ENCODE measurements around the gene PLOD2. TPM values are rescaled to one million over a fixed set of nuclear protein-coding genes. Genes with fewer than 3 reads are reported as not detected.

PLOD2 gene
- total RNA-seq, 1 donor from 2014 or later: 28.0 TPM

GRCh38 chr3:146138902-146139301 is 22.1 kb downstream of the PLOD2 start:
- DNase-seq (ENCODE audit: low spot score): no peak
- Mint-ChIP-seq H3K36me3 (ENCODE audit: low read depth, unreplicated experiment) (no peaks in the 10 kb centered on the region), H3K9me3 (ENCODE audit: unreplicated experiment) (no peaks in the 10 kb centered on the region), H3K27me3 (ENCODE audit: unreplicated experiment) (no peaks in the 10 kb centered on the region), H3K4me1 (ENCODE audit: unreplicated experiment) (no peaks in the 10 kb centered on the region), H3K4me3 (ENCODE audit: unreplicated experiment) (no peak overlapping the region), H3K27ac (ENCODE audit: unreplicated experiment) (no peak overlapping the region)
- no peak for TF ChIP-seq CTCF (IDR thresholded peaks at IDR 0.05; ENCODE audit: unreplicated experiment)

GRCh38 chr3:146136647-146137046 is 24.3 kb downstream of the PLOD2 start:
- no peaks in the 10 kb centered on the region for H3K27me3 Mint-ChIP-seq (ENCODE audit: unreplicated experiment)
- no peak overlapping the region for H3K4me3 Mint-ChIP-seq (ENCODE audit: unreplicated experiment)
- no peaks in the 10 kb centered on the region for H3K36me3 Mint-ChIP-seq (ENCODE audit: low read depth, unreplicated experiment)
- no peaks in the 10 kb centered on the region for H3K9me3 Mint-ChIP-seq (ENCODE audit: unreplicated experiment)
- H3K27ac Mint-ChIP-seq (ENCODE audit: unreplicated experiment): no peak overlapping the region
- no peaks in the 10 kb centered on the region for H3K4me1 Mint-ChIP-seq (ENCODE audit: unreplicated experiment)
- DNase-seq (ENCODE audit: low spot score): no peak
- no peak for TF ChIP-seq CTCF (IDR thresholded peaks at IDR 0.05; ENCODE audit: unreplicated experiment)

GRCh38 chr3:146134348-146135117 is 26.5 kb downstream of the PLOD2 start:
- no peaks in the 10 kb centered on the region for H3K36me3 Mint-ChIP-seq (ENCODE audit: low read depth, unreplicated experiment)
- H3K9me3 Mint-ChIP-seq (ENCODE audit: unreplicated experiment): no peaks in the 10 kb centered on the region
- no peak overlapping the region for H3K4me3 Mint-ChIP-seq (ENCODE audit: unreplicated experiment)
- TF ChIP-seq CTCF (IDR thresholded peaks at IDR 0.05; ENCODE audit: unreplicated experiment): no peak
- no peaks in the 10 kb centered on the region for H3K4me1 Mint-ChIP-seq (ENCODE audit: unreplicated experiment)
- no peak overlapping the region for H3K27ac Mint-ChIP-seq (ENCODE audit: unreplicated experiment)
- H3K27me3 Mint-ChIP-seq (ENCODE audit: unreplicated experiment): no peaks in the 10 kb centered on the region
- no peak for DNase-seq (ENCODE audit: low spot score)

- Mint-ChIP-seq H3K36me3 (ENCODE audit: low read depth, unreplicated experiment) (no peaks in the 10 kb centered on the region), H3K27me3 (ENCODE audit: unreplicated experiment) (no peaks in the 10 kb centered on the region), H3K27ac (ENCODE audit: unreplicated experiment) (no peak overlapping the region), H3K4me3 (ENCODE audit: unreplicated experiment) (no peak overlapping the region), H3K4me1 (ENCODE audit: unreplicated experiment) (no peaks in the 10 kb centered on the region), H3K9me3 (ENCODE audit: unreplicated experiment) (no peaks in the 10 kb centered on the region)
- no peak for DNase-seq (ENCODE audit: low spot score)
- TF ChIP-seq CTCF (IDR thresholded peaks at IDR 0.05; ENCODE audit: unreplicated experiment): no peak
Measured at GRCh38 chr3:146133441-146133840, 27.5 kb downstream of the PLOD2 start.

- Mint-ChIP-seq H3K4me3 (ENCODE audit: unreplicated experiment) (no peak overlapping the region), H3K4me1 (ENCODE audit: unreplicated experiment) (no peaks in the 10 kb centered on the region), H3K36me3 (ENCODE audit: low read depth, unreplicated experiment) (no peaks in the 10 kb centered on the region), H3K27ac (ENCODE audit: unreplicated experiment) (no peak overlapping the region), H3K27me3 (ENCODE audit: unreplicated experiment) (no peaks in the 10 kb centered on the region), H3K9me3 (ENCODE audit: unreplicated experiment) (no peaks in the 10 kb centered on the region)
- DNase-seq (ENCODE audit: low spot score): no peak
- TF ChIP-seq CTCF (IDR thresholded peaks at IDR 0.05; ENCODE audit: unreplicated experiment): no peak
Measured at GRCh38 chr3:146131616-146132410, 29.2 kb downstream of the PLOD2 start.
